Measurements from ENCODE around the gene MOSMO.

- no peak for TF ChIP-seq POLR2AphosphoS5 (IDR thresholded peaks at IDR 0.05)
- no peak for TF ChIP-seq CTCF (IDR thresholded peaks at IDR 0.05)
Measured at GRCh38 chr16:21963887-21964286, 44.0 kb upstream of the MOSMO start.

All from stomach (tissue), 4 donors.